ENCODE results near the gene AP1S2.
A peak's percentile ranks its signal among the peaks of the same experiment; 100 is the strongest.
"Not testable (repeated sequence)": the region's sequence is repeated elsewhere in the genome, so short reads cannot be mapped to it uniquely, and the experiment has no call there.

Gene AP1S2

DNA sequence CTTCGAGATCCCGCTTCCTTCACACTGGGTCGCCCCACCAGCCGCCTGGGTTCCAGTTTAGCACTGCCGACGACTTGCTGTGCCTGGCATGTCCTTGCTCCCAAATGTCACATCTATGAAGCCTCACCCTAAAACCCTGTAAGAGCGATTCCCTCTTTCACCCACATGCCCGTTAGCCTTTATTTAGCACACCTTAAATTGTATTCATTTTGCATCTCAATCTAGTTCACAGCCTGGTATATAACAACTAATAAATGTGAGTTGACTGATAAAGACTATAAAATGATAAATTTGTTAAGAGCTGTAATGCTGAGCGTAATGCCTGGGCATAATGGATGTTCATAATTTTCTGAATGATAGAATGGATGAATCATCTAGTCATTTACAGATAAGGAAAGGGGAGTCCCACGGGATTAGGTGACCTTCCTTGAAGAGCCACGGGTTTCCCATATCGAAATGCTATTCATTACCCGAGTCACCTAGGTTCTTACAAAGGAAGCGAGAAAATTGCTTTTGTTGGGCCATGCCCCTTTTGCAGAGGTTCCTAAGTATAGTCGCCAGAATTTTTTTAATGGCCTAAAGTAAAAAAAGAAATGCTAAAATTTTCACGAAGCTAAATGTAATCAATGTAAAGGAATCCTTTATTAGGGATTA lies 1.1 kb upstream of the AP1S2 start:
- no peak for DNase-seq (ENCODE audit: low read depth in 3 of 3, low spot score in 1 of 3)

DNA sequence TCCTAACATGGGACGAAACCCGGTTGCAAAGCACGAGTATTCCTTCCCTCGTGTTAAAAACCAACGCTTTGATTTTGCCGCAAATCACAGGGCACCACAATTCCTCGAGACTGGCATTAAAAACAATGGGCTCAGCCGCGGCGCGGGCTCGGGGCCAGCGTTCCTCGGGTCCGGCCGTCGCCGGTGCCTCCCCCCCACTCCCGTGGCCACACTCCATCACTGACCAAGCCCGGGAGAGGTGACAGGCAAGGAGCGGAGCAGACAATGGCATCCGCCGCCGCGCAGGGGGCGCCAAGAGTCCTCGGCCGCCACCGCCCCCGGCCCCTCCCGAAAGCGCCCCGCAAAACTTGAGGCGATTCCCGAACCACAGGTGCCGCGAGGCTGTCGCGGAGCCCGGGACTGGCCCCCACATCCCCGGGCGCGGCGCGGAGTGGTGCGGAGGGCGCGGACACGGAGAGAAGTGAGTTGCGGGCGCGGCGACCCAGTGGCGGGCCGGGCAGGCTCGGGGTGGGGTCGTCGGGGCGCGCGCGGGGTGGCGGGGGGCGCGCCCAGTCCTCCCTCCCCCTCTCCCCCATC lies 445 bp downstream of the AP1S2 start:
- peak in 1 of 3 donors; percentile 16 for DNase-seq (ENCODE audit: low read depth in 3 of 3, low spot score in 1 of 3)

GRCh38 chrX:15853586-15854079 lies 980 bp downstream of the AP1S2 start:
- DNase-seq (ENCODE audit: low read depth in 3 of 3, low spot score in 1 of 3): no peak

GRCh38 chrX:15849555-15849954 lies 5.1 kb downstream of the AP1S2 start:
- DNase-seq (ENCODE audit: low read depth in 3 of 3, low spot score in 1 of 3): no peak

GRCh38 chrX:15848576-15848975 lies 6.0 kb downstream of the AP1S2 start:
- no peak for DNase-seq (ENCODE audit: low read depth in 3 of 3, low spot score in 1 of 3)

GRCh38 chrX:15843960-15844359 lies 10.7 kb downstream of the AP1S2 start:
- no peak for DNase-seq (ENCODE audit: low read depth in 3 of 3, low spot score in 1 of 3)

GRCh38 chrX:15841853-15842516 lies 12.6 kb downstream of the AP1S2 start:
- DNase-seq (ENCODE audit: low read depth in 3 of 3, low spot score in 1 of 3): no peak

DNA sequence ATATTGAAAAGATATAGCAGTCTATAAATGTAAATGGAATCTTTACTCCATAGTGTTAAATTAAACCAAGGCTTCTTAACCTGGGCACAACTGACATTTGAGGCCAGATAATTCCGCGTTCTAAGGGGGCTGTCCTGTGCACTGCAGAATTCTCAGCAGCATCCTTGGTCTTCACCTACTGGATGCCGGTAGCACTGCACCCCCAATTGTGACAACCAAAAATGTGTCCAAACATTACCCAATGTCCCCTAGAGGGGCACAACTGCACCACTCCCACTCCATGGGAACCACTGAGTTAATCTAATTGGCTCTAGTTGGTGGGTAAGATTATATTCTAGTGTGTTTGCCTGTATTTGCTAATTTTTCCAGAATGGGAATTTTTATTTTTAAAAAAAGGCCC lies 16.6 kb downstream of the AP1S2 start:
- DNase-seq (ENCODE audit: low read depth in 3 of 3, low spot score in 1 of 3): no peak

DNA sequence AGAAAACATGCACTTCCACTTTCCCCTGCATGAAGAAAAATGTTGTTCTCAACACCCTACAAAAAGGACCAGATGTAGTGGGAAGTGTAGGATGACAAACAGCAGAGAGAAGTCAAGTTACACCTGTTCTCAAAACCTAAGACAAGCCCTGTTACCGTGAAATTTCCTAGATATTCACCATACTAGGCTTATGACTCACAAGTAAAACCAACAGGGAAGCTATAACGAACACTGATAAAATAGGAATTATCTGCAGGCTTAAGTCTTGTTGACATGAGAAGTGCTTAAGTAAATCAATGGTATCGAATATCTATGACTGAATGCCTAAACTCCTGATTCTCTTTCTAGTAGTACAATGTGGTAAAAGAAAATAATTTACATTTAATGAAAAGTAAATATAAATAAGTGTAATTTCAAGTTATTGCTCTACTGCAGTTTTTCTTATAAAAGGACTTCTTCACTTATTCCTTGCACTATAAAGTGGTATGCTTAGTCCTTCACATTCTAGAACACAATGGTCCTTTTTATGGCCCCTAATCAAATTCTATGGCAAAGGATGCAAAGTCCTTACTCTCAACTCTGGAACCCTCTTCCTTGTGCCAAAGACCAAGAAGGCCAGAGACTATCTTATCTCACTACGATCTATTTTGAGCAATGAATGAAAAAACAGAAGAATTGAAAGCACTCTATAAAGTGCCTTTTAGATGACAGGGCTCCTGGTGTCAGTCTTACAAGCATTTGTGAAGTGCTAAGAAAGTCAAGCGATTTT lies 19.6 kb downstream of the AP1S2 start:
- DNase-seq (ENCODE audit: low read depth in 3 of 3, low spot score in 1 of 3): no peak

DNA sequence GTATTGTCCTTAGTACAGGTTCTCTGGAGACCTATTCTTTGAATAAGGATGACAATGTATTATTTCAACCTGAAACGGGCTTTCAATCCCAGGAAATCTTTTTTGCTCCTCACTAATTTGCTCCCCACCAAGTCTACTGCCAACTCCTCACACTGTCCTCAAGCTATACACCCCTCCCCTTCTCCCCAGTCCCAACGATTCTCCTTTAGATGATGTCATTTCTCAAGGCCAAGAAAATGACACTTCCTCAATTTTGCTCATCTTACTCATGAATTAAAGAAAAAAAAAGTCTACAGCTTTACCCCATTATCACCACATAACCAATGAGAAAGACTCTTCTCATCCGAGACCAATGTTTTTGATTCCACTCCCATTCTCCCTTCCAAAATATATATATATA lies 20.6 kb downstream of the AP1S2 start:
- DNase-seq (ENCODE audit: low read depth in 3 of 3, low spot score in 1 of 3): no peak

DNA sequence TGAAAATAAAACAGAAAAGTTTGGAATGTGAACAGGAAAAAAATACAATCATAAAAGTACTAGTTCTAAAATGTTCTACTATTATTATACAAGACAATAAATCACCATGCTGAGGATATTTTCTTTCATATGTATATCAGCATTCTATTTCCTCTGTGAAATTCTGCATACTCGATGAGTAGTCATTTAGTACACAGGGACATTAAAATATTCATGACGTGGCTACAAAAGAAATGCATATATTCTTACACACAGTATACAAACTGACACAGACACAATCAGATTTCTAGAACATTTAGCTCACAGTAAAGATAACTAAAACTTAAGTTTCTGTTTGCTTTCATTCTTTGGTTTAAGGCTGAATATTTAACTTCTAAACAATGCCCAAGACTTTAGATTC lies 23.3 kb downstream of the AP1S2 start:
- DNase-seq (ENCODE audit: low read depth in 3 of 3, low spot score in 1 of 3): not testable (repeated sequence)

- DNase-seq (ENCODE audit: low read depth in 3 of 3, low spot score in 1 of 3): no peak
Measured at GRCh38 chrX:15829217-15829616, 25.4 kb downstream of the AP1S2 start.

DNA sequence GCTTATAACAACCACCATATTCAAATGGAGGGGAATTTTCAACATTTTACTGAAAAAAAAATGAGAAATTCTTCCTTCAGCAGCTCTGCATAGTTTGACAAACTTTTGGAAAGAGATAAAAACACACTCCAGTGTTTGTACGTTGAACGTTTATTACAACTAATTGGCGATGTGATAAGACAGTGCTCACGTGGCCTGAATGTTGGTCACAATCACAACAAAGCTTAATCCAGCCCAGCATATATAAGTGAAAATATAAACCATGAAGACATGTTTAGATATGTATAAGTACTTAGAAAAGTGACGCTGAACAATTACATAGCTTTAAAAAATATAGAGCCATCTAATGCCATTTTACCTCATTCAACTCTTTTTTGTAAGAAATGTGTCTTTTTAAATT lies 28.7 kb downstream of the AP1S2 start:
- DNase-seq (ENCODE audit: low read depth in 3 of 3, low spot score in 1 of 3): no peak

- DNase-seq (ENCODE audit: low read depth in 3 of 3, low spot score in 1 of 3): no peak
Measured at GRCh38 chrX:15822922-15823321, 31.7 kb downstream of the AP1S2 start.

- no peak for DNase-seq (ENCODE audit: low read depth in 3 of 3, low spot score in 1 of 3)
Measured at GRCh38 chrX:15820106-15821073, 34.2 kb downstream of the AP1S2 start.

- DNase-seq (ENCODE audit: low read depth in 3 of 3, low spot score in 1 of 3): no peak
Measured at GRCh38 chrX:15816886-15817285, 37.7 kb downstream of the AP1S2 start.

- no peak for DNase-seq (ENCODE audit: low read depth in 3 of 3, low spot score in 1 of 3)
Measured at GRCh38 chrX:15816438-15816809, 38.2 kb downstream of the AP1S2 start.

DNA sequence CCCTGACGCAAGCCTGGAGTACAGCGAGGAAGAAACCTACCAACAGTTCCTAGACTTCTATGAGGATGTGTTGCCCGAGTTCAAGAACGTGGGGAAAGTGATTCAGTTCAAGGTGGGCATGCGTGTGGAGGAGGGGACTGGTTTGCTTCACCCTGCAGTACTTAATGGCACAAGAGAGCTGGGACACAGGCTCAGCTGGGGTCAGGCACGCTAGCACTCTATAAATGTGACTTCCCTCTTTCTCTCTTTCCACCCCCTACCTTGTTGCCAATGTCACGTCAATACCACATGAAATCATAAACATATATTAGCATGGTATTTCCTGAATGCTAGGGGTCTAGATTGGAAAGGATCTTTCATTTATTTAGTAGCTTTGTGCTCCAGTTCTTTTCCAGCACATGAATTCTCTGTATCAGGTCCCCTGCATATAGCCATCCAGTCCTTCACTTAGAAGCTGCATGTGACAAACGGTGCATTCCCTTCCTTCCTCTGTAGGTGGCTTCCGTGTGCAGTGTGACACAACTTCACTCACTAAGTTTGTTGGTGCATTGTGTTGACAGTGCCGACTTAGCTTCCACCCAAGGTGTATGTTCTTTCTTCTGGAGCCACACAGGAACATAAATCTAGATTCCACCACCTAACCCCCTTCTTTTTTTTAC lies 38.7 kb downstream of the AP1S2 start:
- DNase-seq (ENCODE audit: low read depth in 3 of 3, low spot score in 1 of 3): no peak

DNA sequence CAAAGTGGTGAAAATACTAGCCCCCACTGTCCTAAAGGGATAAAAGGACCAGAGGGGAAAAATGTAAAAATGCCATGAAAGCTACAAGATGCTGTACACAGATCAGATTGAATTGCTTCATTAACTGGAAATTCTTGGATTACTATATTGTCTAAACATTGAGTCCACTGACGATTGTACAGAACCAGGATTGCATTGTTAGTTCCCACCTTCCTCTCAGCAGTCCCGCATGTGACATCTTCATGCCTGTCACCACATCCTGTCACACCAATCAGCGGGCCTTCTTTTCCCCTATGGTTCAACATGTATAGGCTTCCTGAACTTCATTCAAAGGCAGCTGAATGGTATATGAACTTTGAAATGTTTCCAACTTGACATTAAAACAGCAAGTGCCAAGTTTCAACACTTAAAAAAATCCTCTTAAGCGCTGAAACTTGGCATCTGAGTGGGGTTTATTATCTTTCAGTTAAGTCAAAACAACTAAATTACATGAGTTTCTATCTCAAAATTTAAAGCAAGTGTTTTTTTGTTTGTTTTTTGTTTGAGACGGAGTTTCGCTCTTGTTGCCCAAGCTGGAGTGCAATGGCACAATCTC lies 39.7 kb downstream of the AP1S2 start:
- DNase-seq (ENCODE audit: low read depth in 3 of 3, low spot score in 1 of 3): no peak

DNA sequence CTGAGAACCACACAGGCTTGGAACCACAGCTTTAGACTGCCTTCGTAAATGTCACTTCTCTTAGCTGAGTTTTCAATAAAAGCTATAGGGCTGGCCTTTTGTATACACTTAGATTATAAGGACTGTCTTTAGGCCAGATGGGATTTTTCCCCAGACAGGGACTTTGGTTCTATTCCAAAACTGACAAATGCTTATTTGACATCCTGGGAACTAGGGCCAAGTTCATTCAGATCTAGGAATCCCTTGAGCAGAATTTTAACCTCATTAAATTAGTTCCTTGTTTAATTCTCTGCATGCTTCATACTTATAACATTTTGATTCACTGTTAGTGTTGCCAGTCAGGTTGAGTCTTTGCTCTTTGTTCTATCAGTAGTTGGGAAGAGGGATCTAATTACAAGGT lies 41.2 kb downstream of the AP1S2 start:
- DNase-seq (ENCODE audit: low read depth in 3 of 3, low spot score in 1 of 3): no peak

Data from stimulated activated CD4-positive, alpha-beta T cell treated with anti-CD3 and anti-CD28 coated beads, TNF-alpha, amount 100 ng/mL, for 1 hour (primary cell).